Measurements from ENCODE around the gene KAT8. TPM values are rescaled to one million over a fixed set of nuclear protein-coding genes. Genes with fewer than 3 reads are reported as not detected.

KAT8 gene
- total RNA-seq, 2 donors from 2014 or later: 51.0 to 55.8 TPM

- no peaks in the 10 kb centered on the region for H3K9me3 Mint-ChIP-seq
- peak; percentile 77 for DNase-seq
- 52 to 68% methylated on average over 9 to 10 of the region's 10 CpGs for WGBS, 2 experiments (ENCODE audit: insufficient coverage in 1 of 2, insufficient read length in 1 of 2)
- no peak for TF ChIP-seq CTCF (conservative IDR thresholded peaks at IDR 0.05)
- H3K4me3 Mint-ChIP-seq: peak overlapping the region; percentile 37
- no peaks in the 10 kb centered on the region for H3K36me3 Mint-ChIP-seq (ENCODE audit: low read depth)
- H3K27me3 Mint-ChIP-seq (ENCODE audit: insufficient read depth): peaks cover 34% of the 10 kb centered on the region
- Histone ChIP-seq H3K9ac (ENCODE audit: extremely low read depth, low read length, poor library complexity, severe bottlenecking) (no peak overlapping the region), H3K27ac (ENCODE audit: low read depth, low read length) (peak overlapping the region; percentile 19), H3K4me3 (ENCODE audit: low read length) (peak overlapping the region; percentile 71), H3K36me3 (ENCODE audit: control insufficient read depth, insufficient read depth, low read length) (no peaks in the 10 kb centered on the region), H3K9me3 (ENCODE audit: control insufficient read depth, low read length) (no peaks in the 10 kb centered on the region), H3K4me1 (ENCODE audit: control insufficient read depth, insufficient read depth, low read length) (peaks cover 3% of the 10 kb centered on the region), H3K27me3 (ENCODE audit: control insufficient read depth, insufficient read depth, low read length, poor library complexity, severe bottlenecking) (peaks cover 5% of the 10 kb centered on the region)
- H3K27ac Mint-ChIP-seq: peak overlapping the region; percentile 81
- H3K4me1 Mint-ChIP-seq: peaks cover 12% of the 10 kb centered on the region
Measured at GRCh38 chr16:31141489-31142108, 24.1 kb downstream of the KAT8 start.

GRCh38 chr16:31142109-31143010 lies 24.9 kb downstream of the KAT8 start:
- no peaks in the 10 kb centered on the region for H3K36me3 Mint-ChIP-seq (ENCODE audit: low read depth)
- peaks cover 12% of the 10 kb centered on the region for H3K4me1 Mint-ChIP-seq
- Histone ChIP-seq H3K9ac (ENCODE audit: extremely low read depth, low read length, poor library complexity, severe bottlenecking) (no peak overlapping the region), H3K4me3 (ENCODE audit: low read length) (peak overlapping the region; percentile 71), H3K36me3 (ENCODE audit: control insufficient read depth, insufficient read depth, low read length) (no peaks in the 10 kb centered on the region), H3K27me3 (ENCODE audit: control insufficient read depth, insufficient read depth, low read length, poor library complexity, severe bottlenecking) (peaks cover 12% of the 10 kb centered on the region), H3K9me3 (ENCODE audit: control insufficient read depth, low read length) (no peaks in the 10 kb centered on the region), H3K4me1 (ENCODE audit: control insufficient read depth, insufficient read depth, low read length) (peaks cover 3% of the 10 kb centered on the region), H3K27ac (ENCODE audit: low read depth, low read length) (peak overlapping the region; percentile 19)
- peak; percentile 100 for DNase-seq
- peak overlapping the region; percentile 81 for H3K27ac Mint-ChIP-seq
- H3K9me3 Mint-ChIP-seq: no peaks in the 10 kb centered on the region
- H3K27me3 Mint-ChIP-seq (ENCODE audit: insufficient read depth): peaks cover 42% of the 10 kb centered on the region
- H3K4me3 Mint-ChIP-seq: peak overlapping the region; percentile 37
- TF ChIP-seq CTCF (conservative IDR thresholded peaks at IDR 0.05): peak; percentile 98
- WGBS, 2 experiments (ENCODE audit: insufficient coverage in 1 of 2, insufficient read length in 1 of 2): 20 to 49% methylated on average over 28 to 89 of the region's 89 CpGs

GRCh38 chr16:31143011-31143693 lies 25.7 kb downstream of the KAT8 start:
- Mint-ChIP-seq H3K36me3 (ENCODE audit: low read depth) (no peaks in the 10 kb centered on the region), H3K4me3 (no peak overlapping the region), H3K4me1 (peaks cover 12% of the 10 kb centered on the region), H3K9me3 (no peaks in the 10 kb centered on the region), H3K27me3 (ENCODE audit: insufficient read depth) (peaks cover 50% of the 10 kb centered on the region), H3K27ac (no peak overlapping the region)
- no peak for TF ChIP-seq CTCF (conservative IDR thresholded peaks at IDR 0.05)
- WGBS, 2 experiments (ENCODE audit: insufficient coverage in 1 of 2, insufficient read length in 1 of 2): 86 to 88% methylated on average over 9 to 22 of the region's 22 CpGs
- no peaks in the 10 kb centered on the region for H3K36me3 ChIP-seq (ENCODE audit: control insufficient read depth, insufficient read depth, low read length)
- H3K9ac ChIP-seq (ENCODE audit: extremely low read depth, low read length, poor library complexity, severe bottlenecking): no peak overlapping the region
- no peak overlapping the region for H3K27ac ChIP-seq (ENCODE audit: low read depth, low read length)
- DNase-seq: no peak
- H3K9me3 ChIP-seq (ENCODE audit: control insufficient read depth, low read length): no peaks in the 10 kb centered on the region
- peaks cover 3% of the 10 kb centered on the region for H3K4me1 ChIP-seq (ENCODE audit: control insufficient read depth, insufficient read depth, low read length)
- peaks cover 20% of the 10 kb centered on the region for H3K27me3 ChIP-seq (ENCODE audit: control insufficient read depth, insufficient read depth, low read length, poor library complexity, severe bottlenecking)
- H3K4me3 ChIP-seq (ENCODE audit: low read length): no peak overlapping the region

All from endodermal cell (in vitro differentiated cells).